NB4 (cell line): ENCODE measurements around the gene MPO.

Source experiments
- POLR2A ChIP-seq: IDR thresholded peaks from 2 replicates; pipeline ENCODE4 v1.6.1; 2011; ENCODE audit warnings: mild to moderate bottlenecking; ENCODE audit not compliant: insufficient read length; ENCODE audit errors: extremely low read depth
- TF ChIP-seq, protein P1 (sequence below): IDR thresholded peaks from one replicate; pipeline ENCODE4 v1.5.1; 2012; ENCODE audit warnings: low read depth, low read length

DNA sequence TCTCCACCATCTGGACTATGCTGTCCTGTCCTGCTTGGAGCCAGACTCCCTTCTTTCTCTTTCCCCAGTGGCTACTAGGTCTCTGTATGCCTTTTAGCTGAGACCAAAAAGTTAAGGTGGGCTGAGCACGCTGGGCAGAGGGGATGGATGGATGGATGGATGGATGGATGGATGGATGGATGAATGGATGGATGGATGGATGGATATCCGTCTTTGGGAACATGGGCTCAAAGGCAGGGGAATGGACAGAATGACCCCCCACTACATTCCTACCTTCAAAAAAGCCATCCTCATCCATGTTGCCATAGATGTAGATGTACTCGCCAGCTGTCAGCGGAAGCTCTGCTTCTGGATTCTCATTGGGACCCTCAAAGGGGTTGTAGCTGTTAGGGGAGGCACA lies 35.0 kb upstream of the MPO start:
- TF ChIP-seq, protein P1, sequence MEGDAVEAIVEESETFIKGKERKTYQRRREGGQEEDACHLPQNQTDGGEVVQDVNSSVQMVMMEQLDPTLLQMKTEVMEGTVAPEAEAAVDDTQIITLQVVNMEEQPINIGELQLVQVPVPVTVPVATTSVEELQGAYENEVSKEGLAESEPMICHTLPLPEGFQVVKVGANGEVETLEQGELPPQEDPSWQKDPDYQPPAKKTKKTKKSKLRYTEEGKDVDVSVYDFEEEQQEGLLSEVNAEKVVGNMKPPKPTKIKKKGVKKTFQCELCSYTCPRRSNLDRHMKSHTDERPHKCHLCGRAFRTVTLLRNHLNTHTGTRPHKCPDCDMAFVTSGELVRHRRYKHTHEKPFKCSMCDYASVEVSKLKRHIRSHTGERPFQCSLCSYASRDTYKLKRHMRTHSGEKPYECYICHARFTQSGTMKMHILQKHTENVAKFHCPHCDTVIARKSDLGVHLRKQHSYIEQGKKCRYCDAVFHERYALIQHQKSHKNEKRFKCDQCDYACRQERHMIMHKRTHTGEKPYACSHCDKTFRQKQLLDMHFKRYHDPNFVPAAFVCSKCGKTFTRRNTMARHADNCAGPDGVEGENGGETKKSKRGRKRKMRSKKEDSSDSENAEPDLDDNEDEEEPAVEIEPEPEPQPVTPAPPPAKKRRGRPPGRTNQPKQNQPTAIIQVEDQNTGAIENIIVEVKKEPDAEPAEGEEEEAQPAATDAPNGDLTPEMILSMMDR, result no peak
- no peak for TF ChIP-seq POLR2A
